ENCODE data around the gene FNBP1L.
A peak's percentile ranks its signal among the peaks of the same experiment; 100 is the strongest.

Gene FNBP1L

DNA sequence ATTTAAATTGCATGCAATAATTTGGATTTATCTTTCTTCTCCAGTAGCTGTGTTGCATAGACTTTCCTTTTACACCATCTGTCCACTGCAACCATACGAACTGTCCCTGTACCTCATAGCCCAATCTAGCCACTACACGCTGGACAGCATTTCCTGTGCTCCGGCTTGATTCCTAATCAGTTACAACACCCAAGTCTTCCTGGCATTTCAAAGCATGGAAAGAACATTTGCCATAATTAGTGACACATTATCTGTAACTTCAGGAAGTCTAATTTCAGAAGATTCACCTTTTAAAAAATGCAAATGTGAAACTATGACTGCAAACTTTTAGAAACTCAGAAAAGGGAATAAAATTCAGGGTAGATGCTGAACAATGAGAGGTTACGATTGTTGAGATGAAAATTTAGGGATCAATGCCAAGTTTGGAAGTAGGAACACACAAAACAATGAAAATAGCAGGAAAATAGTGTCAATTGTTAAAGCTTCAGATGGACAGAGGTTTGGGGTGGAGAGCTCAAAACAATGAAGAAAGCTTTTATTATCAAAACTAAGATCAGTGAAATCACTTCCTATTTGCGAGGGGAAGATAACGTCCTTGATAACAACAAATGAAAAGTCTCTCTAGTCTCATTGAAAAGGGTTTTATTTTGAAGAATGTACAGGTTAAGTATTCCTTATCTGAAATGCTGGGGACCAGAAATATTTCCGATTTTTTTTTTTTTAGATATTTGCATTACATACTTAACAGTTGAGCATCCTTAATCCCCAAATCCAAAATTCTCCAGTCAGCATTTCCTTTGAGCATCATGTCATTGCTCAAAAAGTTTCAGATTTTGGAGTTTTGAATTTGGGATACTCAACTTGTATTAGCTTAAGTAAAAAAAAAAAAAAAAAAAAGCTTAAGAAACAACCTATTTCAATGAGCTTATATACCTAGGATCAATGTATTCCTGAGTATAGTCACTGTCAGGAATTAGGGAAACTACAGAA, 107.3 kb downstream of the FNBP1L start:
- TF ChIP-seq, protein P1, sequence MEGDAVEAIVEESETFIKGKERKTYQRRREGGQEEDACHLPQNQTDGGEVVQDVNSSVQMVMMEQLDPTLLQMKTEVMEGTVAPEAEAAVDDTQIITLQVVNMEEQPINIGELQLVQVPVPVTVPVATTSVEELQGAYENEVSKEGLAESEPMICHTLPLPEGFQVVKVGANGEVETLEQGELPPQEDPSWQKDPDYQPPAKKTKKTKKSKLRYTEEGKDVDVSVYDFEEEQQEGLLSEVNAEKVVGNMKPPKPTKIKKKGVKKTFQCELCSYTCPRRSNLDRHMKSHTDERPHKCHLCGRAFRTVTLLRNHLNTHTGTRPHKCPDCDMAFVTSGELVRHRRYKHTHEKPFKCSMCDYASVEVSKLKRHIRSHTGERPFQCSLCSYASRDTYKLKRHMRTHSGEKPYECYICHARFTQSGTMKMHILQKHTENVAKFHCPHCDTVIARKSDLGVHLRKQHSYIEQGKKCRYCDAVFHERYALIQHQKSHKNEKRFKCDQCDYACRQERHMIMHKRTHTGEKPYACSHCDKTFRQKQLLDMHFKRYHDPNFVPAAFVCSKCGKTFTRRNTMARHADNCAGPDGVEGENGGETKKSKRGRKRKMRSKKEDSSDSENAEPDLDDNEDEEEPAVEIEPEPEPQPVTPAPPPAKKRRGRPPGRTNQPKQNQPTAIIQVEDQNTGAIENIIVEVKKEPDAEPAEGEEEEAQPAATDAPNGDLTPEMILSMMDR (IDR thresholded peaks at IDR 0.05; ENCODE audit: insufficient read depth, low read length, missing control alignments), result no peak
- CTCF ChIA-PET, result interaction anchor here (0.6 kb wide), 2 partner anchors 12 to 16 kb away, joined by 3 read pairs; no protein-coding TSS in a partner anchor
- POLR2A ChIA-PET, result no interaction called here
- no peak overlapping the region for H3K4me3 ChIP-seq (ENCODE audit: low read depth, low read length)
- no peak for DNase-seq (ENCODE audit: low read depth, low spot score)

DNA sequence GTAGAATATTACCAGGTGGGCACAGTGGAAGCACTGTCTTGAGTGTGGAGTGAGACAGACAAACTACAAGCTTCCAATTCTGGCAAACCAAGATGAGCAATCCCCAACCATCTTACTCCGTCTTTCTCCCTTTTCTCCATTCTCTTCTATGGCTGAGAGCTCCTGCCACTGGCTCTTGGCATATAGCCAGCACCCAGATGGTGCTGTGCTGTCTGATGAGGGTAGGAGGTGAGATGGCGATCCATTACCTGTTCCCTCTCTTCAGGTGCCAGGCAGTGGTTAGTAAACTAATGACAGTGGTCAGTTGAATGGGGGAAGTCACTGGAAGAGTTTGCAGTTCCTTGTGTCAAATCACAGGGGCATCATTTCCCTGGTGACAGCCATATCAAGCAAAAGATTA, 108.4 kb downstream of the FNBP1L start:
- DNase-seq (ENCODE audit: low read depth, low spot score), result no peak
- CTCF ChIA-PET, result interaction anchor here (0.6 kb wide), 1 partner anchor 11 kb away, joined by 3 read pairs; no protein-coding TSS in a partner anchor
- TF ChIP-seq, protein P1 (IDR thresholded peaks at IDR 0.05; ENCODE audit: insufficient read depth, low read length, missing control alignments), result no peak
- POLR2A ChIA-PET, result no interaction called here
- no peak overlapping the region for H3K4me3 ChIP-seq (ENCODE audit: low read depth, low read length)

DNA sequence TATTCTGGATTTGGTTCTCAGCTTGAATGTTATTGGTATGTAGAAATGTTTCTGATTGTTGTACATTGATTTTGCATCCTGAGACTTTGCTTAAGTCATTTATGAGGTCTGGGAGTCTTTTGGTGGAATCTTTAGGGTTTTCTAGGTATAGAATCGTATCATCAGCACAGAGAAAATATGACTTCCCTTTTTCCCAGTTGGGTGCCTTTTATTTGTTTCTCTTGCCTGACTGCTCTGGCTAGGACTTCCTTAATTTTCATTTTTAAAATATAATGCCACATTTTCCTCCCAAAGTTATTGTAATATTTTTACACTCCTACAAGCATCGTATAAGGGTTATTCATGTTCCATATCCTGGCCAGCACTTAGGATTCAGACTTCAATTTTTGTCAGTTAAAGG, 111.1 kb downstream of the FNBP1L start:
- ChIA-PET POLR2A (no interaction called here), CTCF (interaction anchor here (1.4 kb wide), 1 partner anchor 285 kb away, joined by 3 read pairs; no protein-coding TSS in a partner anchor)
- H3K4me3 ChIP-seq (ENCODE audit: low read depth, low read length), result no peak overlapping the region
- TF ChIP-seq, protein P1 (IDR thresholded peaks at IDR 0.05; ENCODE audit: insufficient read depth, low read length, missing control alignments), result no peak
- DNase-seq (ENCODE audit: low read depth, low spot score), result no peak

DNA sequence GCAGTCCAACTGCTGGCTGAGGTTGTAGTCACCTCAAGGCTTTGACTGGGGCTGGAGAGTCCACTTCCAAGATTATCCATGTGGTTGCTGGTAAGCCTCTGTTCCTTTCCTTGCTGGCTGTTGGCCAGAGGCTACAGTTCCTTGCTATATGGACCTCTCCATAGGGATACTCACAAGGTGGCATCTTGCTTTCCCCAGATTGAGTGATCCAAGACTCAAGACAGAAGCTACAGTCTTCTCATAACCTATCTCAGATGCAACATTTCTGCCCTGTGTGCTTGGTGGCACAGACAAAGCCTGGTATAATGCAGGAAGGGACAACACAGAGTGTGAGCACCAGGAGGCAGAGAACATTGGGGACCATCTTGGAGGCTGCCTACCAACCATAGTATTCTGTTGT, 111.8 kb downstream of the FNBP1L start:
- CTCF ChIA-PET, result interaction anchor here (0.9 to 1.4 kb wide), 2 partner anchors 284 to 285 kb away, joined by 3 to 5 read pairs; no protein-coding TSS in a partner anchor
- POLR2A ChIA-PET, result no interaction called here
- H3K4me3 ChIP-seq (ENCODE audit: low read depth, low read length), result no peak overlapping the region
- TF ChIP-seq, protein P1 (IDR thresholded peaks at IDR 0.05; ENCODE audit: insufficient read depth, low read length, missing control alignments), result no peak
- DNase-seq (ENCODE audit: low read depth, low spot score), result no peak

DNA sequence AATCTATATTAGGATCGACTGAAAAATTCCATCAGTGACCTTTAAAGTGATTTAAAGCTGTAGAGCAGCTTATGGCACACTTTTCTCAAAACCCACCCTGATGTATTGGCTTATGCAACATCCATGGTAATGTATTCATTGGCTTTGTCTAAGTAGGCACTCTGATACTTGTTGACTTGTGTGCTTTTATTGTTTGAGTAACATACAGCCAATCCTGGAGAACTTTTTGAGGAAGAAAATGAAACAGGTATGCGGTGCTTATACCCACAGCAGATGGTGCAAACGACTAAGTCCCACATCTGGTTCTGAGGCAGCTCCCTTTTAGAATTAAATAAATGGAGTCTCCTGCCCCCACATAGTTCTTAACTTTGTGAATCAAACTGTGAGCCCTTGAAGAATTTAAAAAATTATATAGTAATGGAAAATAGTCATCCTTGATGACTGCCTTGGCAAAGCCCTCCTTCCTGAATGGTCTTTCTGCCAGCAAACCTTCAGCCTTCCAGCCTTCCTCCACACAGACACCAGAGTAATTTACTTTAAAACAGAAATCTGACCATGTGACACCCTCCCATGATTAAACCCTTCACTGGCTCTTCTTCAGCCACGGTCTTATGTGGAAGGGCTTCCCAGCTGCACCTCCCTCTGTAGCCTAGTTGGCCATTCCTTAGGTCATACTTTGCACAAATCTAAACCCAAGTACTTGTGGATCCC, 117.7 kb downstream of the FNBP1L start:
- DNase-seq (ENCODE audit: low read depth, low spot score), result peak; percentile 57
- CTCF ChIA-PET, result interaction anchor here (0.9 to 1.4 kb wide), 2 partner anchors 60 to 279 kb away, joined by 3 read pairs; no protein-coding TSS in a partner anchor

More for the DNA sequence above, 117.7 kb downstream of the FNBP1L start:
- POLR2A ChIA-PET, result no interaction called here
- TF ChIP-seq, protein P1 (IDR thresholded peaks at IDR 0.05; ENCODE audit: insufficient read depth, low read length, missing control alignments), result no peak
- no peak overlapping the region for H3K4me3 ChIP-seq (ENCODE audit: low read depth, low read length)
